DMS153 treated with DMSO at 0.1 percent for 48 hours (cell line): ENCODE measurements around the gene FGGY.
"Not testable (repeated sequence)": the region's sequence is repeated elsewhere in the genome, so short reads cannot be mapped to it uniquely, and the experiment has no call there.

Source experiments
- DNase-seq: peaks from one replicate; lab custom pipeline; 2025; ENCODE audit not compliant: unreplicated experiment; lab: John Stamatoyannopoulos, UW

The FGGY gene

GRCh38 chr1:59438058-59438560, 141.2 kb downstream of the FGGY start:
- no peak for DNase-seq

DNA sequence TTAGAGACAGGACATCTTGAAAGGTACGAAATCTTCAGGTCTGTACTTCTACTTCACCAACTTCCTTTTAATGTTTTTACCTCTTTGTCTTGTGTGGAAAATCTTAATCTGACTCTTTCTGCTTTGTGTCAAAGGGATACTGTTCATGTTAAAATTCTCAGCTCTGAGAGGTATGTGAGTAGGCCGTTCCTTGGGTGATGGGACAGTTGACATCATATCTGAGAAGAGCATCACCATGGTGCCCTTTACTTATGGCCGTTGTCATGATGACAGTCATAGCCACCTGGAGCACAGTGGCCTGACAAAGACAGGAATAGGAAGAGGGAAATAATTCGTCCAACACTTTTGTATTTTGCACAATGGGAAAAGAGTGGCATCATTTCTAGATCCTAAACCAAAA, 145.6 kb downstream of the FGGY start:
- no peak for DNase-seq

- no peak for DNase-seq
Observed at GRCh38 chr1:59443310-59443709, 146.4 kb downstream of the FGGY start.

GRCh38 chr1:59444520-59444919, 147.6 kb downstream of the FGGY start:
- DNase-seq: no peak

DNA sequence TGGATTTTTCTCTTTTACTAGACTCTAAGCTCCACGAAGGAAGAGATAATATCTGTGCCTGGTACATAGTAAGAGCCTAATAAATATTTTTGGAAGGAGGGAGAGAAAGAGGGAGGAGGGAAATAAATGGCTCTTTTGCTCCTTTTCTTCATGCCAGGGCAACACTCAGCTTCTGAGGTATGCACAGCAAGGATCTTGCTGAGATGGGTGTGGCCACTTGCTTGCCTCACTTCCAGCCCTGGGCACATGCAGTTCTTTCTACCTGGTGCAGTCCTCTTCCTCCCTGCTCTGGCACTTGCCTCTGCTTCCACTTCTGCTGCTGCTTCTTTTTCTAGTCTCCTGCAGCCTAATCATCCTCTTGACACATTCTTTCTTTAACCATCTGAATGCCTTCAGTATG, 148.1 kb downstream of the FGGY start:
- no peak for DNase-seq

- DNase-seq: no peak
Observed at GRCh38 chr1:59446257-59446901, 149.5 kb downstream of the FGGY start.

DNA sequence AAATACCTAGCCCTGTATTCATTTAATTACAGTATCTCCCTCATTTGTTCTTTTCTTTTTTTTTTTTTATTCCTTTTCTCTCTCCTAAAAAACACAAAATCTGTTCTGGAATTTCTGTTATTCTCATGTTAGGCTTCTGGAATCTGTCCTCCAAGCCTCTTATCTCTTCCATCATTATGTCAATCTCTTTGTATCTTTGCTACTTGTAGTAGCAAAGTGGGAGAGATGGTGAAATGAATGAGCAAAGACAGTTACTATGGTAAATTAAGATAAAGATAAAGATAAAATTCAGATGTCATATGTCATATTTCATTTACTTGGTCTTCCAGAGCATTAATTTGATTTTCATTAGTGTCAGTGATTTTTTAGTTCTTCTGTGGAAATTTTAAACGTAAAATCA, 155.1 kb downstream of the FGGY start:
- DNase-seq: no peak

GRCh38 chr1:59452559-59452958, 155.7 kb downstream of the FGGY start:
- no peak for DNase-seq

DNA sequence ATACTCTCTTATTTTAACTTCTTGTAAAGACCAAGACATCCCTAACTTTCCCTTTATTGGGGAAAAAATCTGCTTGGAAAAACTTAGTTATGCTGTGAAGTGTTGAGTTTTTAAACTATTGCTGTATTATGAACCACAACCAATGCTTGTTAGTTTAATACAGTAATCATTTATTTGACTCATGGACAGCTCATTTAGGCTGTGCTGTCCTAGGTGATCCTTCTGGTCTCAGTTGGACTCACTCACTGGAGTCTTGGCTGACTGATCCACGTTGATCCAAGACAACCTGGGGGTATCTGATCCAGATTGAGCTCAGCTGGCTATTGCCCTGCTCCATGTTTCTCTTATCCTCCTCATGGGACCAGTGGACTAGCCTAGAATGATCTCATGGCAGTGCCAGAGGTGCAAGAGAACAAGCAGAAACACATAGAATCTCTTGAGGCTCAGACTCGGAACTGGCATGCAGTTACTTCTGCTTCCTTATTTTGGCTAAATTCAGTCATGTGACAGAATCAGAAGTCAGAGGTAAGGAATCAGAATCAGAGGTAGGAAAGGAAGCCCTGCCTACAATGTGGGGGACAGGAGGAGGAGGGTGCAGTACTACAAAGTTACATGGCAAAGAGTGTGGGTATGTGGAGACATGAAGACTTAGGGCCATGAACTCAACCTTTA, 156.5 kb downstream of the FGGY start:
- no peak for DNase-seq

DNA sequence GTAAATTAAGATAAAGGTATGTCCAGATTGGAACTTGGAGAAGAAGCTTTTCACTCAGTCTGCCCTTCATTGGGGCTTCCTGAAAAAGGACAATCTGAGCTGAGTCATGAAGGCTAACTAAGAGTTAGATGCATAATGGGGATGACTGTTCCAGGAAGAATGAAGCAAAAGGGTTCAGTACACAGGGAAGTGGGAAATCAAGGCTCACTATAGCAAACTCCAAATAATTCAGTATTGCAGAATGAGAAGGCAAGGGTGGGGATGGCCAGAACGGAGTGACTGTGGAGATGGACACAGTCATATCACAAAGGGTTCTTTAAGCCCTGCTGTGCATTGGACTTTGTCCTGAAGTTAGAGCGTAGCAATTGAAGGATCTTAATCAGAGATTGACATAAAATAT, 158.3 kb downstream of the FGGY start:
- DNase-seq: no peak

DNA sequence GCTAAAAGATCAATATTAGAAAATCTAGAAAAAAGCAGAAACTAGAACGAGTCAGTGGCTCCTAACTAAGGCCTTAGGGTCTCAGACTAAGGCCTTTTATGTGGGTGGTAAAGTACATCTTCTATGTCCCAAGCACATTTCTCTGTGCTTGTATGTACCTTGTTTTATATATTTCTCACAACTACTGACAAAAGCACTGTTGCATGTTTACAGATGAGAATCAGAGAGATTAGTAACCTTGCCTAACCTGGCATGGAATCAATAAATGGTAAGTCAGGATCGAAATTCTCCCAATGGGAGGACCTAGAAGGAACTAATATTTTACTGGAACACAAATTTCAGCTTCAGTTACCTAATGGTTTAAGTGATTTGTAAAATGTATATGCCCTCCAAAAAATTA, 160.9 kb downstream of the FGGY start:
- DNase-seq: no peak

- no peak for DNase-seq
Observed at GRCh38 chr1:59458884-59459283, 162.0 kb downstream of the FGGY start.

DNA sequence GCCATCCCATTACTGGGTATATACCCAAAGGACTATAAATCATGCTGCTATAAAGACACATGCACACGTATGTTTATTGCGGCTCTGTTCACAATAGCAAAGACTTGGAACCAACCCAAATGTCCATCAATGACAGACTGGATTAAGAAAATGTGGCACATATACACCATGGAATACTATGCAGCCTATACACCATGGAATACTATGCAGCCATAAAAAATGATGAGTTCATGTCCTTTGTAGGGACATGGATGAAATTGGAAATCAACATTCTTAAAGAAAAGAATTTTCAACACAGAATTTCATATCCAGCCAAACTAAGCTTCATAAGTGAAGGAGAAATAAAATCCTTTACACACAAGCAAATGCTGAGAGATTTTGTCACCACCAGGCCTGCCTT, 166.0 kb downstream of the FGGY start:
- not testable (repeated sequence) for DNase-seq

- not testable (repeated sequence) for DNase-seq
Observed at GRCh38 chr1:59465478-59465877, 168.6 kb downstream of the FGGY start.

- no peak for DNase-seq
Observed at GRCh38 chr1:59468828-59469428, 172.0 kb downstream of the FGGY start.

DNA sequence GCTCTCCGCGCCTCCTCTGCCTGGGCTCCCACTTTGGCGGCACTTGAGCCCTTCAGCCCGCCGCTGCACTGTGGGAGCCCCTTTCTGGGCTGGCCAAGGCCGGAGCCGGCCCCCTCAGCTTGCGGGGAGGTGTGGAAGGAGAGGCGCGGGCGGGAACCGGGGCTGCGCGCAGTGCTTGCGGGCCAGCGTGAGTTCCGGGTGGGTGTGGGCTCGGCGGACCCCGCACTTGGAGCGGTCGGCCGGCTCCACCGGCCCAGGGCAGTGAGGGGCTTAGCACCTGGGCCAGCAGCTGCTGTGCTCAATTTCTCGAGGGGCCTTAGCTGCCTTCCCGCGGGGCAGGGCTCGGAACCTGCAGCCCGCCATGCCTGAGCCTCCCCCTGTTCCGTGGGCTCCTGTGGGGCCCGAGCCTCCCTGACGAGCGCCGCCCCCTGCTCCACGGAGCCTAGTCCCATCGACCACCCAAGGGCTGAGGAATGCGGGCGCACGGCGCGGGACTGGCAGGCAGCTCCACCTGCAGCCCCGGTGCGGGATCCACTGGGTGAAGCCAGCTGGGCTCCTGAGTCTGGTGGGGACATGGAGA, 175.2 kb downstream of the FGGY start:
- not testable (repeated sequence) for DNase-seq

DNA sequence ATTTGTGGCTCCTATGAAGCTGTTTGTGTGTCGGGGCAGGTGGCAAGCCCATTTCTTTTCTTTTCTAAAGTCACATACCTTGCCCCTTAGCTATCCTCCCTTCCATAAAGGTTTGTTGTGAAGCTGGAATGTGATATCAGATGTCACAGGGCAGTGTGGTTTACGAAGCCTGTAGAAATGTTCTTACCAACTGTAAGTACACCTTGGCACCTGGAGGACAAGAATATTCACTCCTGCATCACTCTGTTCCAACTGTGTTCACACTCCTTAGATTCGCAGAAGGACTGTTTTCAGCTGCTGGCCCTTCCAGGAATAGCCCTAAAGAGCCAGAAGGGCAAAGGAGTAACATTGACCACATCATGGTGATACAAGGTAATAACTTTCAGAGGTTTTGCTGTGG, 176.9 kb downstream of the FGGY start:
- DNase-seq: no peak

- no peak for DNase-seq
Observed at GRCh38 chr1:59474496-59474895, 177.6 kb downstream of the FGGY start.

DNA sequence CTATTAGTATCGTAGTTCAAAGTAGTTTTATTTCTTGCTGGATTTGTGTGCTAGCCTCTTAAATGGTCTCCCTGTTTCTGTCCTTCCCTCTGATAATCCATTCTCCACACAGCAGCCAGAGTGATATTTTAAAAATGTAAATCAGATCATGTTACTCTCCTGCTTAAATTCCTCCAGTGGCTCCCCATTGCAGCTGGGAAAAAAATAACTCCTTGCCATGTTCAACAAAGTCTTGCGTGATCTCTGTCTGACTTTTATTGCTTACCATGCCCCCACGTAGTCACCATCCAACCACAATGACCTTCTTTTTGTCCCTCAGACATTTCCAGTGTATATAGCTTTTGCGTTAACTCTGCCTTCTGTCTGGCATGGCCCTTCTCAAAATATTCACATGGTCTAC, 178.8 kb downstream of the FGGY start:
- DNase-seq: no peak

DNA sequence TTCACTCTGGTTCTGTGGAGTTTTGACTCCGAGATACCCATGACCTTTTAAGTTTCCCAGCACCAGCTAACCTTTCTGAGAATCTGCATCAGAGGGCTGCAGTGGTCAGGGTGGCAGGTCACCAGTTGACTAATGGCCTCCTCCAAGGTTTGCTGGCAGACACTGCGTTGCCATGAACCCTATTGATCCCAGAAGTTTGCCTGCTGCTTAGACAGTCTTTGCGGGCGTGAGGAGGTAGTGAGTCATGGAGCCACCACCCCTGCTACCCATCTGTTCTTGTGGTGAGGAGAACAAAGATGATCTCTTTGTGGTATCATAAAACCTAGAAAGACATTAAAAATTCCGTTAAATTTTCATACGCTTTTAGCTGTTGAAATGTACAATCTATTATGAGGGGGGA, 180.4 kb downstream of the FGGY start:
- no peak for DNase-seq

- DNase-seq: no peak
Observed at GRCh38 chr1:59477867-59478266, 181.0 kb downstream of the FGGY start.

DNA sequence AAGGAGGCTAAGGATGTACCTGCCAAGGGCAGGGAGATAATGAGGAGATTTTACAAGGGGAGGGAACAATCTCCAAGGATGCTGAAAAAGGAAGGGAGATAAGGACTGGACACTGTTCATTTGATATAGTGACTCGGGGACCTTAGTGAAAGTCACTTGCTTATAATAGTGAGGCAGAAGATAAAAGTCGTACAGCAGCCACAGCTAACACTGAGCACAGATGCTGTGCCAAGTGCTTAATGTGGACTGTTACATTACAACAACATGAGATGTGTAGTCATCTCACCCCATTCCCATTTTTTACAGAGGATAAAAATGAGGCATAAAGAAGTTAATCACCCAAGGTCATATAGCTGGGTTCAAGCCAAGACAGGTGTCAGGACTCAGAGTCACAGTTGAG, 181.9 kb downstream of the FGGY start:
- no peak for DNase-seq
